ENCODE results near the gene NT5DC4. TPM values are rescaled to one million over a fixed set of nuclear protein-coding genes. Genes with fewer than 3 reads are reported as not detected.

The NT5DC4 gene
- total and polyA plus RNA-seq, 2 of the 4 experiments (the other 2 are of a cell fraction) = not detected

GRCh38 chr2:112724591-112725525, 4.0 kb downstream of the NT5DC4 start:
- Histone ChIP-seq H2AK5ac (ENCODE audit: low read depth, low read length) (peak overlapping the region; percentile 93), H4K5ac (ENCODE audit: low read depth, low read length) (no peak overlapping the region), H3K9me1 (ENCODE audit: insufficient read depth, low read length) (no peaks in the 10 kb centered on the region), H3K4me1 (ENCODE audit: control insufficient read depth, insufficient read depth, low read length) (peaks cover 1% of the 10 kb centered on the region; the same call in 1 of the 2 replicates), H2BK120ac (ENCODE audit: low read depth, low read length) (peak overlapping the region; percentile 43), H3K4me2 (ENCODE audit: low read depth, low read length) (no peak overlapping the region), H2AK9ac (replicated peaks; ENCODE audit: low read depth, low read length, poor library complexity) (peak overlapping the region; percentile 29), H3K56ac (ENCODE audit: extremely low read depth, insufficient read depth, low read length) (no peak overlapping the region), H3K9me3 (ENCODE audit: control insufficient read depth, insufficient read depth, low read length) (no peaks in the 10 kb centered on the region), H3K23ac (ENCODE audit: low read depth, low read length) (no peak overlapping the region), H2AFZ (replicated peaks; ENCODE audit: low read length, poor library complexity) (peak overlapping the region; percentile 65), H2BK20ac (ENCODE audit: low read depth, low read length) (no peak overlapping the region), H3K9ac (ENCODE audit: low read depth, low read length) (no peak overlapping the region), H3K27me3 (ENCODE audit: control insufficient read depth, insufficient read depth, low read length) (no peaks in the 10 kb centered on the region), H3K4me3 (ENCODE audit: insufficient read depth, low read depth, low read length) (no peak overlapping the region), H3K79me1 (ENCODE audit: low read depth in 1 of 2, low read length in 2 of 2) (no peaks in the 10 kb centered on the region), H2BK15ac (ENCODE audit: low read depth, low read length) (no peak overlapping the region; the same call in 2 of the 3 replicates), H4K8ac (ENCODE audit: low read depth in 2 of 2, low read length in 2 of 2) (no peak overlapping the region), H3K36me3 (ENCODE audit: control insufficient read depth, insufficient read depth, low read length) (no peaks in the 10 kb centered on the region), H4K91ac (ENCODE audit: insufficient read depth, low read depth, low read length) (no peak overlapping the region), H3K18ac (ENCODE audit: low read depth, low read length) (no peak overlapping the region), H3K14ac (replicated peaks; ENCODE audit: low read depth, low read length) (no peak overlapping the region), H2BK5ac (ENCODE audit: low read depth, low read length, poor library complexity, severe bottlenecking) (no peak overlapping the region), H4K20me1 (ENCODE audit: insufficient read depth, low read length) (no peaks in the 10 kb centered on the region), H3K27ac (ENCODE audit: insufficient read depth, low read length) (no peak overlapping the region), H3K4ac (ENCODE audit: low read depth, low read length) (peak overlapping the region; percentile 15; the same call in 1 of the 2 replicates)
- CTCF ChIA-PET = interaction anchor here (1.1 to 2.7 kb wide), 6 partner anchors 95 to 217 kb away, joined by 3 to 21 read pairs (median 4); no protein-coding TSS in a partner anchor
- no TSS peak for BruUV-seq (replicated peaks)
- intact Hi-C loops (cut with micrococcal nuclease) = loop anchor here (5.0 kb wide), 1 partner anchor 143 kb away; the partner anchor contains the start of gene CHCHD5
- TF ChIP-seq RFX5 (IDR thresholded peaks at IDR 0.05; ENCODE audit: low read depth, low read length) = no peak
- peak; percentile 40 for TF ChIP-seq RAD21 (IDR thresholded peaks at IDR 0.05; ENCODE audit: low read length)
- peak; percentile 26; the same call in 1 of the 2 replicates for TF ChIP-seq CTCF (conservative IDR thresholded peaks at IDR 0.05; ENCODE audit: low read depth, low read length)
- ATAC-seq (ENCODE audit: low read depth) (no peak), DNase-seq (no peak)
- dilution Hi-C loops (cut with HindIII; ENCODE audit: low sequenced_read_pairs, unreplicated experiment) = no loop called here
- POLR2A ChIA-PET (ENCODE audit: unreplicated experiment) = interaction anchor here (0.6 kb wide), 1 partner anchor 33 kb away, joined by 3 read pairs; no protein-coding TSS in a partner anchor
- in situ Hi-C loops (cut with MboI; ENCODE audit: low sequenced_read_pairs) = loop anchor here (5.0 kb wide), 1 partner anchor 123 kb away; no protein-coding TSS in a partner anchor
- 91% methylated on average over 6 of the region's 21 CpGs; no CpG with 5 or more reads in 1 of the 2 experiments for WGBS, 2 experiments (ENCODE audit: extremely low coverage in 2 of 2, insufficient read length in 1 of 2)

Data from IMR-90 (cell line).